Activated CD4-positive, alpha-beta memory T cell treated with anti-CD3 and anti-CD28 coated beads, Interleukin-2, amount 10 ng/mL, durations not matched to agents 7 days and 5 days (primary cell): Measurements from ENCODE around the gene OXCT2. TPM values are rescaled to one million over a fixed set of nuclear protein-coding genes. Genes with fewer than 3 reads are reported as not detected.

Experiments
- CTCF ChIA-PET: fragments of 350-600 bp; sonication (Branson Sonifier 250); formaldehyde crosslinking; loops from one replicate; lab custom pipeline; 2021; ENCODE audit warnings: antibody characterized with exemption, inconsistent platforms; lab: Charles Lee
- POLR2A ChIA-PET: fragments of 350-600 bp; sonication (Branson Sonifier 250); formaldehyde crosslinking; loops from one replicate; lab custom pipeline; 2021; ENCODE audit warnings: antibody characterized with exemption; lab: Charles Lee
- DNase-seq: peaks from one replicate; pipeline ENCODE4 v3.0.0-alpha.2; 2020
- H3K27ac Mint-ChIP-seq: one replicate; pipeline ENCODE4 v1.8.0; 2021; ENCODE audit warnings: mild to moderate bottlenecking, mixed read lengths
- H3K27me3 Mint-ChIP-seq: one replicate; pipeline ENCODE4 v1.8.0; 2021; ENCODE audit warnings: mixed read lengths
- H3K36me3 Mint-ChIP-seq: one replicate; pipeline ENCODE4 v1.8.0; 2021; ENCODE audit warnings: low read depth, mixed read lengths
- H3K4me1 Mint-ChIP-seq: one replicate; pipeline ENCODE4 v1.8.0; 2021; ENCODE audit warnings: mixed read lengths
- H3K4me3 Mint-ChIP-seq: one replicate; pipeline ENCODE4 v1.8.0; 2021; ENCODE audit warnings: mild to moderate bottlenecking, mixed read lengths
- H3K9me3 Mint-ChIP-seq: one replicate; pipeline ENCODE4 v1.8.0; 2021; ENCODE audit warnings: mixed read lengths
- total RNA-seq, 2 experiments: library from RNA; stranded (reverse); gene quantifications; one replicate each; pipeline ENCODE4 v1.2.3, GENCODE V29; 2021

OXCT2 gene
- total RNA-seq, 2 experiments from 2014 or later: 0.88 to 1.0 TPM

DNA sequence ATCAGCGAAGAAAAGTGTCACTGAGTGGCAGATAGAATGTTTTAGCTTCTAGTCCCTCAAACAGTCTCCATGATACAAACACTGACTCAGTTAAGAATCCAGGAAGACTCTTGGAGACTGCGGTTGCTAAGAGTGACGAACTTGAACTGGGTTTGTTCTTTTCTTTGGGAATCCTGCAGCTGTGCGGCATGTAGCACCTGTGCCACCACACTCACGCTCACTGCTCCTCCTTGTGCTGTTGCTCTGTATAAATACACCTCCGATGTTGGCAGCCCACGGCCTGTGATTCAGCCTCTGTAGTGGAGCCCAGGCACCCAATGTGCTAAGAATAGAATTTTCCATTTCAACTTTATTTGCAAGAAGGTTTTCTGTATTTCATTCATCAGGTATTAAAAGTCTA lies 38.0 kb downstream of the OXCT2 start:
- Mint-ChIP-seq H3K9me3 (peaks cover 2% of the 10 kb centered on the region), H3K36me3 (no peaks in the 10 kb centered on the region), H3K27ac (no peak overlapping the region), H3K4me1 (peaks cover 27% of the 10 kb centered on the region), H3K4me3 (no peak overlapping the region), H3K27me3 (peaks cover 41% of the 10 kb centered on the region)
- CTCF ChIA-PET: interaction anchor here (1.4 kb wide), 1 partner anchor 75 kb away, joined by 4 read pairs; no protein-coding TSS in a partner anchor
- DNase-seq: no peak
- POLR2A ChIA-PET: no interaction called here

GRCh38 chr1:39732730-39733129 lies 38.4 kb downstream of the OXCT2 start:
- Mint-ChIP-seq H3K27me3 (peaks cover 45% of the 10 kb centered on the region), H3K27ac (no peak overlapping the region), H3K4me3 (no peak overlapping the region), H3K36me3 (no peaks in the 10 kb centered on the region), H3K9me3 (peaks cover 2% of the 10 kb centered on the region), H3K4me1 (peaks cover 28% of the 10 kb centered on the region)
- DNase-seq: no peak
- CTCF ChIA-PET: interaction anchor here (1.4 kb wide), 1 partner anchor 75 kb away, joined by 4 read pairs; no protein-coding TSS in a partner anchor
- POLR2A ChIA-PET: no interaction called here

DNA sequence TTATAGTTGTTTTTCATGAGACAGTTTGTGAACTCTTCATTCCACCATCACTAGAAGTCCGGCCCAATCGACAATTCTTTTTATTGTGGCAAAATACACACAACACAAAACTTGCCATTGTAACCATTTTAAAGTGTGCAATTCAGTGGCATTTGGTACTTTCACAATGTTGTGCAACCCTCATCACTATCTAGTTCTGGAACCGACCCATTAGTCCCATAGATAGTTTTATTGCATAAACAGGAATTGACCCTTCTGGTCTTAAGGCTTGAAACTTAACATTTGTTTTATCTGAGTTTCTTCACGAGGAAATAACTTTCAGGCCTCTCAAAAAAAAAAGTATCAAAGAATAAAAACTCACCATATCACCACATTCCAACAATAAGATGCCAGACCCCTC lies 41.3 kb downstream of the OXCT2 start:
- no peak for DNase-seq
- H3K27ac Mint-ChIP-seq: no peak overlapping the region
- H3K27me3 Mint-ChIP-seq: peaks cover 67% of the 10 kb centered on the region
- H3K4me3 Mint-ChIP-seq: no peak overlapping the region
- POLR2A ChIA-PET: interaction anchor here (0.8 kb wide), 1 partner anchor 9 kb away, joined by 3 read pairs; the partner anchor contains the start of gene PPIE
- peaks cover 25% of the 10 kb centered on the region for H3K4me1 Mint-ChIP-seq
- H3K36me3 Mint-ChIP-seq: no peaks in the 10 kb centered on the region
- no peaks in the 10 kb centered on the region for H3K9me3 Mint-ChIP-seq
- CTCF ChIA-PET: interaction anchor here (1.0 kb wide), 1 partner anchor 70 kb away, joined by 4 read pairs; no protein-coding TSS in a partner anchor

DNA sequence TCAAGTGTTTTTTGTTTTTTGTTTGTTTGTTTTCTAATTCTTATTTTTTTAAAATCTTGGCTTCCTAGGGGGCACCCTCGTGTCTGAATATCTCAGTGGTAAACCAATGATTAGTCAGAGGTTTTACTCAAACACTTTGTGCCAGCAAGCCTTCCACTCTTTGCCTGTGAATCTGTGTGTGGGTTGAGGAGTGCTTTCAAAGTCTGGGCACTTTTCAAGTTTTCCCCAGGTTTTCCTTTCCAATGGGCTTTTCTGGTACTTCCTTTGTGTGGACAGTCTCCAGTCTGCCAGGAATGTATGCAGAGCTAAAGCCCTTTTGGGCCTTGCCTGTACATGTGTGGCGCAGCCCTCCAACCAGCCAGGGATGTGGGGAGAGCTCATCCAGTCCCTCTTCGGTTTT lies 42.1 kb downstream of the OXCT2 start:
- POLR2A ChIA-PET: interaction anchor here (0.5 kb wide), 1 partner anchor 525 kb away, joined by 3 read pairs; no protein-coding TSS in a partner anchor
- peaks cover 25% of the 10 kb centered on the region for H3K4me1 Mint-ChIP-seq
- H3K27ac Mint-ChIP-seq: no peak overlapping the region
- peaks cover 74% of the 10 kb centered on the region for H3K27me3 Mint-ChIP-seq
- no peak overlapping the region for H3K4me3 Mint-ChIP-seq
- CTCF ChIA-PET: interaction anchor here (1.0 to 1.6 kb wide), 2 partner anchors 10 to 71 kb away, joined by 4 read pairs; partner anchors contain the start of gene PPIE
- no peaks in the 10 kb centered on the region for H3K9me3 Mint-ChIP-seq
- no peak for DNase-seq
- H3K36me3 Mint-ChIP-seq: no peaks in the 10 kb centered on the region

DNA sequence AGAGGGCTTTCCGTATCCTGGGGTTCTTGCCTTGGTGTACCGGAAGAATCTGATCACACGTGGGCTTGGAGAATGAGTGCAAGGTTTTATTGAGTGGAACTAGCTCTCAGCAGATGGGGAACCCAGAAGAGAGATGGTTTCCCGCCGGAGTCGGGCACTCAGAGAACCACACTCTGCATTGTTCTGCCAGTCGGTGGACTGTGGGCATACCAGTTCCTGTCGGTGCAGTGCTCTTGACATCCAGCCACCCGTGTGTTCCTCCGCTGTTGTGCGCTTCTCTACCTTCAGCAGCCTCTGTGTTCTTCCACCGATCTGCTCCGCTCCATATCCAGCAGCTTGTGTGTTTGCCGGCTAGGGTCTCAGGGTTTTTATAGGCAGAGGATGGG lies 43.2 kb downstream of the OXCT2 start:
- H3K27me3 Mint-ChIP-seq: peaks cover 66% of the 10 kb centered on the region
- peaks cover 25% of the 10 kb centered on the region for H3K4me1 Mint-ChIP-seq
- peak overlapping the region; percentile 52 for H3K27ac Mint-ChIP-seq
- DNase-seq: no peak
- no peaks in the 10 kb centered on the region for H3K9me3 Mint-ChIP-seq
- ChIA-PET POLR2A (interaction anchor here (0.8 to 1.1 kb wide), 2 partner anchors 10 to 11 kb away, joined by 3 read pairs; partner anchors contain the start of gene PPIE), CTCF (interaction anchor here (1.6 kb wide), 1 partner anchor 11 kb away, joined by 4 read pairs; the partner anchor contains the start of gene PPIE)
- no peaks in the 10 kb centered on the region for H3K36me3 Mint-ChIP-seq
- peak overlapping the region; percentile 46 for H3K4me3 Mint-ChIP-seq

- Mint-ChIP-seq H3K27me3 (peaks cover 62% of the 10 kb centered on the region), H3K27ac (peak overlapping the region; percentile 52), H3K36me3 (no peaks in the 10 kb centered on the region), H3K4me3 (peak overlapping the region; percentile 46), H3K4me1 (peaks cover 25% of the 10 kb centered on the region), H3K9me3 (no peaks in the 10 kb centered on the region)
- POLR2A ChIA-PET: interaction anchor here (1.1 kb wide), 1 partner anchor 10 kb away, joined by 3 read pairs; no protein-coding TSS in a partner anchor
- no peak for DNase-seq
- CTCF ChIA-PET: no interaction called here
These were observed 43.8 kb downstream of the OXCT2 start for GRCh38 chr1:39727221-39727931.

DNA sequence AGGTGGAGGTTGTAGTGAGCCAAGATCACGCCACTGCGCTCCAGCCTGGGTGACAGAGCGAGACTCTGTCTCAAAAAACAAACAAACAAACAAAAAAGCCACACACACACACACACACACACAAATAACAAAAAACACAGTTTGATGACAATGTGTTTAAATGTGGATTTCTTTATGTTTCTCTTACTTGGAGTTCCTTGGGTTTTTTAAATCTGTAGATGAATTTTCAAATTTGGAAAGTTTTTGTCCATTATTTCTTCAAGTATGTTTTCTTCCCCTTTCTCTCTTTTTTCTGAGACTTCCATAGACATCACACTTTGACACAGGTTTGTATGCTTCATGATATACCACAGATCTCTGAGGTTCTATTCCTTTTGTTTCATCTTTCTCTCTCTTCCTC lies 44.5 kb downstream of the OXCT2 start:
- H3K27ac Mint-ChIP-seq: no peak overlapping the region
- ChIA-PET POLR2A (interaction anchor here (1.0 kb wide), 1 partner anchor 12 kb away, joined by 4 read pairs; the partner anchor contains the start of gene PPIE), CTCF (no interaction called here)
- H3K4me3 Mint-ChIP-seq: no peak overlapping the region
- no peak for DNase-seq
- H3K4me1 Mint-ChIP-seq: peaks cover 25% of the 10 kb centered on the region
- H3K36me3 Mint-ChIP-seq: no peaks in the 10 kb centered on the region
- no peaks in the 10 kb centered on the region for H3K9me3 Mint-ChIP-seq
- H3K27me3 Mint-ChIP-seq: peaks cover 66% of the 10 kb centered on the region

DNA sequence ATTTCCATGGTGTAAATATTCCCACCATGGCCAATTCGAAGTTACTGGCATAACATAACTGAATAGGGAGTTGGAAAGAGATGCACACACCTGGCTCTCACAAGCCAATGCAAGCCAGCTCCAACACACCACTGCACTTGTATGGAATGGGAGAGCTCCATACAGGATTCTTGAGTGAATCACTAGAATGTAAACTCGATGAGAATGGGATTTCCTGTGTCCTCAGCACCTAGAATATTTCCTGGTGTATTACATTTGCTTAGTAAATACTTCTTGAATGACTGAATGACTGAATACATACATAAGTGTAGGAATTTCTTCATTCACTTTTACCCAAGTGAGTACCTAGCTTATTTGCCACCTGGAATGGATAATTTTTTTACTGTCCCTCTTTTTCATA lies 48.7 kb downstream of the OXCT2 start:
- no peak for DNase-seq
- Mint-ChIP-seq H3K36me3 (no peaks in the 10 kb centered on the region), H3K27ac (no peak overlapping the region), H3K4me3 (no peak overlapping the region), H3K27me3 (peaks cover 45% of the 10 kb centered on the region), H3K4me1 (peaks cover 8% of the 10 kb centered on the region), H3K9me3 (no peaks in the 10 kb centered on the region)
- POLR2A ChIA-PET: no interaction called here
- CTCF ChIA-PET: interaction anchor here (1.5 kb wide), 1 partner anchor 116 kb away, joined by 4 read pairs; no protein-coding TSS in a partner anchor

DNA sequence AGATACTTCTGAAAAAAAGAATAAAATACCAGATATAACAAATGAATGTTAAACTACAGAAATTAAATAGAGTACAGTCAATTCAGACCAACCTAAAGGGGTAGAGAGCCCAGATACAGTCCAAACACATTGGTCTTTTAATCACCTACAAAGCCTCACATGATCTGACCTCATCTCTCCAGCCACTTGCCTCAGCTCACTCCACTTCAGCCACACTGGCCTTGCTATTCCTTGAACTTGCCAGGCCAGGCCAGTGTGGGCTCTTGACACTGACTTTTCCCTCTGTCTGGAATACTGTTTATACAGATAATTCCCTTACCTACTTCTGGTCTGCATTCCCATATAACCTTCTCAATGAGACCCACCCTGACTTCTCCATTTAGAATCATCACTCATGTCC lies 49.5 kb downstream of the OXCT2 start:
- no peaks in the 10 kb centered on the region for H3K36me3 Mint-ChIP-seq
- CTCF ChIA-PET: interaction anchor here (1.5 to 2.2 kb wide), 4 partner anchors 17 to 116 kb away, joined by 4 to 29 read pairs (median 13); partner anchors contain the start of gene PPIE
- H3K4me3 Mint-ChIP-seq: no peak overlapping the region
- POLR2A ChIA-PET: no interaction called here
- H3K27ac Mint-ChIP-seq: no peak overlapping the region
- peaks cover 47% of the 10 kb centered on the region for H3K27me3 Mint-ChIP-seq
- H3K9me3 Mint-ChIP-seq: no peaks in the 10 kb centered on the region
- no peak for DNase-seq
- H3K4me1 Mint-ChIP-seq: peaks cover under 1% of the 10 kb centered on the region

DNA sequence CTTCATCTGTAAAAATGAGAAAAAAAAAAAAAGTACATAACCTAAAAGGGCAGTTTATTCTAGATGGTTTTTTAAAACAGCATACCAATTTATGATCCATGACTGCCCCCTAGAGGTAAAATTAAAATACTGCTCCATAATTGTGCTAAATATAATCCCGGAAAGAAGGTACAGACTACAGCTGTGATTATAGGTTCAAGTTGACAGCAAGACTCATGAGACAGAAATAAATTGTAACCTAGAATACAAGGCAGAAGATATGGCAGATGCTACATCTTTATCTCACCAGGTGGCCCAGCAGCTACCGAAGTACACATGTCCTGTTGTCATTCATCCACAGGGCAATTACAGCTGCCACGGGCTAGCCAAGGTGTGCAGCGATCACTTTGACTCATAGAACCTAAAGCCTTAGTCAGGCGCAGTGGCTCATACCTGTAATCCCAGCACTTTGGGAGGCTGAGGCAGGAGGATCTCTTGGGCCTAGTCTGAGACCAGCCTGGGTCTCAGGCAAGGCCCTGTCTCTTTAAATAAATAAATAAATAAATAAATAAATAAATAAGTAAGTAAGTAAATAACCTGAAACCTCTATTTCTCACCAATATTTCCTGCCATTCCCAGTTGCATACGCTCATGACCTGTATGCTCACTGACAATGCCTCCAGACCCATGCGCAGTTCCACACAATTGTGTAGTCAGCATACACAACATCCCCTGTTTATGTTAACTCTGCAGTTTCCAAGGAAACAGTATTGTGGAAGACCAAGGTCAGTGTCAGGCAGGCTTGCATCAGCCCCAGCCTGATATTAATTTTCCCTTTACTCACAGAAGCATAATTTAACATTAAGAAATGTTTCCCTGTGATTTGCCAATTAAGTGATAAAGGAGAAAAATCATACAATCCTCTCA lies 50.8 kb downstream of the OXCT2 start:
- Mint-ChIP-seq H3K36me3 (no peaks in the 10 kb centered on the region), H3K4me3 (no peak overlapping the region), H3K27ac (no peak overlapping the region), H3K27me3 (peaks cover 44% of the 10 kb centered on the region), H3K9me3 (no peaks in the 10 kb centered on the region), H3K4me1 (no peaks in the 10 kb centered on the region)
- DNase-seq: no peak
- CTCF ChIA-PET: interaction anchor here (0.6 to 2.2 kb wide), 14 partner anchors 19 to 493 kb away, joined by 3 to 29 read pairs (median 4); partner anchors contain the start of genes NT5C1A and PPIE
- POLR2A ChIA-PET: interaction anchor here (0.7 to 1.3 kb wide), 3 partner anchors 39 to 114 kb away, joined by 3 to 6 read pairs (median 4); no protein-coding TSS in a partner anchor
